ENCODE results near the gene CNPY4.
A peak's percentile ranks its signal among the peaks of the same experiment; 100 is the strongest.

CNPY4 gene

DNA sequence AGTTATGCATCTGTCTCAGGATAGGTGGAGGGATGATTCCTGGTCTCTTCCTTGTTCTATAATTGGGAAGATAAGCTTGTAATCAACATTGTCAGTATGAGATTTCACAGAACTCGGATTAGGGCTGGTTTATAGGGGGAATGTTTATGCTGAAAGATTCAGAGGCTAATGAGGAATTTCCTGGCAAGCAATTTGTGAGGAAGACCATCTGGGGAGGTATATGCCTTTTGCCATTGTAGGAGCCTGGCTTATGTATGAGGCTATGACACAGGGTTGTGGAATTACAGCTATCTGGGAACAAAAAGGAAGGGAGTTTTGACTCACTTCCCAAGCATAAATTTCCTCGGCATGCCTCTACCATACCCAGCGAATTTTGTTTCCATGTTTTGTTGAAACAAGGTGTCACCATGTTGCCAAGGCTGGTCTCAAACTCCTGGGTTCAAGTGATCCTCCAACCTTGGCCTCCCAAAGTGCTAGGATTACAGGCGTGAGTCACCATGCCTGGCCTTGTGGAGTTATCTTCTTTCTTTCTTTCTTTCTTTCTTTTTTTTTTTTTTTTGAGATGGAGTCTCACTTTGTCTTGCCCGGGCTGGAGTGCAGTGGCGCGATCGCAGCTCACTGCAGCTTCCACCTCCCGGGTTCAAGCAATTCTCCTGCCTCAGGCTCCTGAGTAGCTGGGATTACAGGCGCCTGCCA, 32.2 kb upstream of the CNPY4 start:
- peak; percentile 92 for DNase-seq (ENCODE audit: low read depth)
- H3K4me3 ChIP-seq (ENCODE audit: control insufficient read depth, low read depth, low read length), result no peak overlapping the region
- TF ChIP-seq, protein P1, sequence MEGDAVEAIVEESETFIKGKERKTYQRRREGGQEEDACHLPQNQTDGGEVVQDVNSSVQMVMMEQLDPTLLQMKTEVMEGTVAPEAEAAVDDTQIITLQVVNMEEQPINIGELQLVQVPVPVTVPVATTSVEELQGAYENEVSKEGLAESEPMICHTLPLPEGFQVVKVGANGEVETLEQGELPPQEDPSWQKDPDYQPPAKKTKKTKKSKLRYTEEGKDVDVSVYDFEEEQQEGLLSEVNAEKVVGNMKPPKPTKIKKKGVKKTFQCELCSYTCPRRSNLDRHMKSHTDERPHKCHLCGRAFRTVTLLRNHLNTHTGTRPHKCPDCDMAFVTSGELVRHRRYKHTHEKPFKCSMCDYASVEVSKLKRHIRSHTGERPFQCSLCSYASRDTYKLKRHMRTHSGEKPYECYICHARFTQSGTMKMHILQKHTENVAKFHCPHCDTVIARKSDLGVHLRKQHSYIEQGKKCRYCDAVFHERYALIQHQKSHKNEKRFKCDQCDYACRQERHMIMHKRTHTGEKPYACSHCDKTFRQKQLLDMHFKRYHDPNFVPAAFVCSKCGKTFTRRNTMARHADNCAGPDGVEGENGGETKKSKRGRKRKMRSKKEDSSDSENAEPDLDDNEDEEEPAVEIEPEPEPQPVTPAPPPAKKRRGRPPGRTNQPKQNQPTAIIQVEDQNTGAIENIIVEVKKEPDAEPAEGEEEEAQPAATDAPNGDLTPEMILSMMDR (IDR thresholded peaks at IDR 0.05; ENCODE audit: control insufficient read depth, insufficient read depth, low read depth, low read length, missing control alignments), result no peak

DNA sequence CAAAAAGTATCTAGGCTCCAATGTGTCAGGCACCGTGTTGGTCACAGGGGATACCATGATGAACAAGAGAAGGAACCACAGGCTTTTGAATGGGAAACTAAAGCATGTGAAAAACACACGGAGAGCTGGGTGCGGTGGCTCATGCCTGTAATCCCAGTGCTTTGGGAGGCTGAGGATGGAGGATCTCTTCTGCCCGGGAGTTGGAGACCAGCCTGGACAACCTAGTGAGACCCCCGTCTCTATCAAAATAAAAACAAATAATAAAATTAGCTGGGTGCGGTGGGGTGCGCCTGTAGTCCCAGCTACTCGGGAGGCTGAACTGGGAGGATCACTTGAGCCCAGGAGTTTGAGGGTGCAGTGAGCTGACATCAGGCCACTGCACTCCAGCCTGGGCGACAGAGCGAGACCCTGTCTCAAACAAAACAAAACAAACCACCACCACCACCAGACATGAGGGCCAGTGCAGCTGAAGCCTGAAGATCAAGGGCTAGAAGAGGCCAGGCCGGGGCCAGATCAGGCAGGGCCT, 31.3 kb upstream of the CNPY4 start:
- TF ChIP-seq, protein P1 (IDR thresholded peaks at IDR 0.05; ENCODE audit: control insufficient read depth, insufficient read depth, low read depth, low read length, missing control alignments), result no peak
- DNase-seq (ENCODE audit: low read depth), result no peak
- peak overlapping the region; percentile 80 for H3K4me3 ChIP-seq (ENCODE audit: control insufficient read depth, low read depth, low read length)

DNA sequence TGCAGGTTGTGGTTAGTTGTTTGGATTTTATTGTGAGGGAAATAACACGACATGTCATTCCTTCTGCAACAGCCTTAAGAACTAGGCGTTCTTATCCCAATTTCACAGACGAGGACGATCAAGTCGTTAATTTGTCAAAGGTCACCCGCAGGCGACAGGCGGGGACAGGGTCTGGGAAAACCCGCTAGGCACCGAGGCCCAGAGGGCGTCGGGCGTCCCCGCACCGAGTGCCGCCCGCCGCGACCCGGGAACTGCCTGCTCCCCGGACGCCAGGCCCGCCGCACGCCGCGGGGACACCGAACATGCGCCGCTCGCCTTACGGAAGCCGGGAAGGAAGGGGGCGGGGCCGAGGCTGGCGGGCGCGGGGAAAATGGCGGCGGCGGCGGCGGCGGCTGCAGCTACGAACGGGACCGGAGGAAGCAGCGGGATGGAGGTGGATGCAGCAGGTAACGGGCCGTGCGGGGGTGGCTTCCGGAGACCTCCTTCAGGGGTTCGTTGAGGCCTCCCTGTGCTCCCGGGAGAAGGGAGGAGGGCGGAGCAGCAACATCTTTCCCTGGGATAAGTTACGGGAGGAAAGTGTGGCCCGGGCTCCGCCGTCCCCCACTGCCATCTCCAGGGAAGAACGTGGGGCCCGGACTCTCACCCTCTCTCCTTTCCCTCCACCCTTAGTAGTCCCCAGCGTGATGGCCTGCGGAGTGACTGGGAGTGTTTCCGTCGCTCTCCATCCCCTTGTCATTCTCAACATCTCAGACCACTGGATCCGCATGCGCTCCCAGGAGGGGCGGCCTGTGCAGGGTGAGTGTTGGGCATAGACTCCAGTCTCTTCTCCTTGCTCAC, 30.6 kb upstream of the CNPY4 start, which contains the start of gene COPS6:
COPS6 (plus strand) TSS at position 349 of the 837 bp plus-strand sequence; CDS start at position 371, 22 bp downstream.
- H3K4me3 ChIP-seq (ENCODE audit: control insufficient read depth, low read depth, low read length), result peak within 1 kb of the TSS; percentile 80
- TF ChIP-seq, protein P1 (IDR thresholded peaks at IDR 0.05; ENCODE audit: control insufficient read depth, insufficient read depth, low read depth, low read length, missing control alignments), result no peak
- no peak for DNase-seq (ENCODE audit: low read depth)

DNA sequence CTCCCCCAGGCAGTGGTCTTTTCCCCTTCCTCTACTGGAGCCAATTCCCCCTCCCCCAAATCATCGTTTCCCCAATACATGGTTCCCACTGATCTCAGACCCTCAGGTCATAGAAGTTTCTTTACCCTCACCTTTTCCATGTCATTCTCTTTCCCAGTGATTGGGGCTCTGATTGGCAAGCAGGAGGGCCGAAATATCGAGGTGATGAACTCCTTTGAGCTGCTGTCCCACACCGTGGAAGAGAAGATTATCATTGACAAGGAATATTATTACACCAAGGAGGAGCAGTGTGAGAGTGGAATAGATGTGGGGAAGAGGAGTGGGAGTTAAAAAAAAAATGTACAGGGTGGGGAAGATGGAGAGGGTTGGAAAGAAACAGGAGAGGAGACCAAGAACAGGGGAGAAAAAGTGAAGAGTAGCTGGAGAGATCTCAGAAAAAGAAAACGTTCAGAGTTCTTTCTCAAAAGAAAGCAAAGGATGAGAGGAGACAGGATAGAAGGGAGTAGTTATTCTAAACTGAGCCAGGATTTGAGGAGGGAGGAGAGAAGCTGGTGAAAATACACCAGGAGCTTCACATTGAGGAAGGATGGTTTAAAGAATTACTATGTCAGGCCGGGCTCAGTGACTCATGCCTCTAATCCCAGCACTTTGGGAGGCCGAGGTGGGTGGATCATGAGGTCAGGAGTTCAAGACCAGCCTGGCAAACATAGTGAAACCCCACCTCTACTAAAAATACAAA, 29.8 kb upstream of the CNPY4 start:
- H3K4me3 ChIP-seq (ENCODE audit: control insufficient read depth, low read depth, low read length), result peak overlapping the region; percentile 80
- no peak for DNase-seq (ENCODE audit: low read depth)
- TF ChIP-seq, protein P1 (IDR thresholded peaks at IDR 0.05; ENCODE audit: control insufficient read depth, insufficient read depth, low read depth, low read length, missing control alignments), result no peak

DNA sequence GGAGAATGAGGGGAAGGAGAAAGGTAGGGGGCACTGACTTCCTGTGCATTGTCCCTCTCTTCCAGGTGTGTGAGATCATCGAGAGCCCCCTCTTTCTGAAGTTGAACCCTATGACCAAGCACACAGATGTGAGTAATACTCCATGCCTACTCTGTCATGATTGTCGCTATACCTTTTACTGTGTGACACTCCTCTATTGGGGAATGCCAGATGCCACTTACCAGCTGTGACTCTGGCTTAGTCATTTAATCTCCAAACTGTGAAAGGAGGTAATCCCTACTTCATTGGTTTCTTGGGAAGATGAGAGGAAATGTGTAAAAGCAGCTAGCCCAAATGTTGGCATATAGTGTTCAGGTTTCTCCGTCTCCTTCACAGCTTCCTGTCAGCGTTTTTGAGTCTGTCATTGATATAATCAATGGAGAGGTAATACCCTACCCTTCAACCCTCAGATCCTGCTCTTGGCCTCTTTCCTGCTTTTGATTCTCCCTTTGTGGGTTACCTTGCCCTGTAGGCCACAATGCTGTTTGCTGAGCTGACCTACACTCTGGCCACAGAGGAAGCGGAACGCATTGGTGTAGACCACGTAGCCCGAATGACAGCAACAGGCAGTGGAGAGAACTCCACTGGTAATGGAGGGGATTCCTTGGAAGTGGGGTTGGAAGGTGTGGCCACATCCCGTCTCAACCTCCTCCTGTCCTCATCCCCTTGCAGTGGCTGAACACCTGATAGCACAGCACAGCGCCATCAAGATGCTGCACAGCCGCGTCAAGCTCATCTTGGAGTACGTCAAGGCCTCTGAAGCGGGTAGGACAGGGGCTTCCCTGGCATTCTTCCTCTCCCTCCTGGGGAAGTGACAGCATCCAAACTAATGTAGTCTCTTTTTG, 28.7 kb upstream of the CNPY4 start:
- DNase-seq (ENCODE audit: low read depth), result no peak
- H3K4me3 ChIP-seq (ENCODE audit: control insufficient read depth, low read depth, low read length), result no peak overlapping the region
- TF ChIP-seq, protein P1 (IDR thresholded peaks at IDR 0.05; ENCODE audit: control insufficient read depth, insufficient read depth, low read depth, low read length, missing control alignments), result no peak

All from AG09309 (cell line).